Neural cell (in vitro differentiated cells): Measurements from ENCODE around the gene HOXA3.

Source experiments
- EP300 ChIP-seq: fragments of 450-650 bp; conservative IDR thresholded peaks from 2 replicates; pipeline ENCODE4 v1.6.1; 2014; ENCODE audit warnings: antibody characterized with exemption, mild to moderate bottlenecking, moderate library complexity; ENCODE audit not compliant: poor library complexity, severe bottlenecking
- MXI1 ChIP-seq: fragments of 450-650 bp; conservative IDR thresholded peaks from 2 replicates; pipeline ENCODE4 v1.6.1; 2014; ENCODE audit warnings: antibody characterized with exemption, mild to moderate bottlenecking; ENCODE audit not compliant: poor library complexity, severe bottlenecking
- POLR2AphosphoS5 ChIP-seq: IDR thresholded peaks from 2 replicates; pipeline ENCODE4 v1.6.1; 2012
- TAF1 ChIP-seq: IDR thresholded peaks from 2 replicates; pipeline ENCODE4 v1.6.1; 2012; ENCODE audit warnings: low read depth
- TF ChIP-seq, protein P1 (sequence below): fragments of 450-650 bp; IDR thresholded peaks from 2 replicates; pipeline ENCODE4 v1.5.1; 2014; ENCODE audit warnings: antibody characterized with exemption, mild to moderate bottlenecking, moderate library complexity; ENCODE audit not compliant: poor library complexity, severe bottlenecking

DNA sequence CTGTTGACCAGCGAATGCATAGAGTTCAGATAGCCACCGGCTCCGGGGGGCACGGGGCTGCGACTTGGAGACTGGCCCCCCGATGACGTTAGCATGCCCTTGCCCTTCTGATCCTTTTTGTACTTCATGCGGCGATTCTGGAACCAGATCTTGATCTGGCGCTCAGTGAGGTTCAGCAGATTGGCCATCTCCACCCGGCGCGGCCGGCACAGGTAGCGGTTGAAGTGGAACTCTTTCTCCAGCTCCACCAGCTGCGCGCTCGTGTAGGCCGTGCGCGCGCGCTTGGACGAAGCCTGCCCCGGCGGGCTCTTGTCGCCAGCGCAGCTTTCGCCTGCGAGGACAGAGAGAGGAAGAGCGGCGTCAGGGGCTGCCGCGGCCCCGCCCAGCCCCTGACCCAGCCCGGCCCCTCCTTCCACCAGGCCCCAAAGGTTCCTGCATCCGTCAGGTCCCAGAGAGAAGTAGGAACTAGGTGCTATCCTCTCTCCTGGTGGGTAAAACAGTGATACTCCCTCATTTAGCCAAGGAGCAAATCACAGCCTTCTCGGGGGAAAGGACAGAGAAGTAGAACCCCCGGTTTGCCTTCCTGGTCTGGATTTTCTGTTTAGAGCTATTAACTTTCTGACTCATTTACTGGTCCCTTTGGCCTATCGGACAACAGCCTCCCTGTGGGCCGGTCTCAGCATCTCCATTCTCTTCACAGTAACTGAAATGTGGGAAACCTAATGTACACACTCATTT lies 43.8 kb downstream of the HOXA3 start:
- TF ChIP-seq, protein P1, sequence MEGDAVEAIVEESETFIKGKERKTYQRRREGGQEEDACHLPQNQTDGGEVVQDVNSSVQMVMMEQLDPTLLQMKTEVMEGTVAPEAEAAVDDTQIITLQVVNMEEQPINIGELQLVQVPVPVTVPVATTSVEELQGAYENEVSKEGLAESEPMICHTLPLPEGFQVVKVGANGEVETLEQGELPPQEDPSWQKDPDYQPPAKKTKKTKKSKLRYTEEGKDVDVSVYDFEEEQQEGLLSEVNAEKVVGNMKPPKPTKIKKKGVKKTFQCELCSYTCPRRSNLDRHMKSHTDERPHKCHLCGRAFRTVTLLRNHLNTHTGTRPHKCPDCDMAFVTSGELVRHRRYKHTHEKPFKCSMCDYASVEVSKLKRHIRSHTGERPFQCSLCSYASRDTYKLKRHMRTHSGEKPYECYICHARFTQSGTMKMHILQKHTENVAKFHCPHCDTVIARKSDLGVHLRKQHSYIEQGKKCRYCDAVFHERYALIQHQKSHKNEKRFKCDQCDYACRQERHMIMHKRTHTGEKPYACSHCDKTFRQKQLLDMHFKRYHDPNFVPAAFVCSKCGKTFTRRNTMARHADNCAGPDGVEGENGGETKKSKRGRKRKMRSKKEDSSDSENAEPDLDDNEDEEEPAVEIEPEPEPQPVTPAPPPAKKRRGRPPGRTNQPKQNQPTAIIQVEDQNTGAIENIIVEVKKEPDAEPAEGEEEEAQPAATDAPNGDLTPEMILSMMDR = no peak
- TF ChIP-seq POLR2AphosphoS5 (no peak), EP300 (no peak), MXI1 (no peak), TAF1 (no peak)
